HG03558 (cell line): ENCODE data around the gene MBD2.

Experiments used
- ATAC-seq: cut with Tn5 transposase; IDR thresholded peaks from one replicate; pipeline ENCODE4 v1.9.1; 2021; ENCODE audit warnings: moderate number of reproducible peaks; ENCODE audit not compliant: unreplicated experiment; ENCODE audit errors: extremely low read depth

The MBD2 gene

DNA sequence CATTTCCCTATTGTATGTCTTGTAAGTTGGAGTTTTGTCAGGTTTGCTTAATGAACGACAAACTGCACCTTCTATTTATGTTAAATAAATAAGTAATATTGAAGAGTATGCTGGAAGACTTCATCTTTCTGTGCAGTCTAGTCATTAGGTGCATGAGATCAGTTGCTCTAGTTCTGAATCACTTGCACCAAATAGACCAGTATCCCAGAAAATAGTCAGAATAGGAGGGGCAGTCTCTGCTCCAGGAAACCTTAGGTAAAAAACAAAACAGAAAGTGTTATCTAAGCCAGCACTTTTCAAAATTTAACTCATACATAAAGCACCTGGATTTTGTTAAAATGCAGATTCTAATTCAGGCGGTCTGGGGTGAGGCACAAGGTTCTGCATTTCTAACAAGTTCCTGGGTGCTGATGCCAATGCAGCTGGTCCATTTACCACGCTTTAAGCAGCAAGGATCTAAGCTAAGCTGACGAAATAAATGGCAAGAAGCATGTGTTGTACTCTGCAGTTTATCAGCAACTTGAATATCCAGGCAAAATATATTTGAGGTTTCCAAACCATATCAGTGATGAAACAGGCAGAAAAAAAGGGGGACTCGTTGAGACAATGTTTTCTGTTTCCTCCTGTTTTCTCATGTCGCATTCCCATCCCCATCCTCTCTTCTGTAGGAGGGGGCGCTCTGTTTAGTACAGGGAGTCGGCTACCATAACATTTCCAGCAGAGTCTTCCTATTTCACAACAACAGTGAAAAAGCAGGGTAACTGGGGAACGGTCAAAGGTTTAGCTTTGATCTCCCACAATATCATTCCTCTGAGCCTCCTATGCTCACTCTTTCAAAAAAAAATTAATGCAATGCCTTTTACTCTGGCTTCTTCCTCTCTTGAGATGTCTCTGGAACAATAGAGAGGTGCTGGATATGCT is 106.4 kb downstream of the MBD2 start:
- ATAC-seq = no peak

DNA sequence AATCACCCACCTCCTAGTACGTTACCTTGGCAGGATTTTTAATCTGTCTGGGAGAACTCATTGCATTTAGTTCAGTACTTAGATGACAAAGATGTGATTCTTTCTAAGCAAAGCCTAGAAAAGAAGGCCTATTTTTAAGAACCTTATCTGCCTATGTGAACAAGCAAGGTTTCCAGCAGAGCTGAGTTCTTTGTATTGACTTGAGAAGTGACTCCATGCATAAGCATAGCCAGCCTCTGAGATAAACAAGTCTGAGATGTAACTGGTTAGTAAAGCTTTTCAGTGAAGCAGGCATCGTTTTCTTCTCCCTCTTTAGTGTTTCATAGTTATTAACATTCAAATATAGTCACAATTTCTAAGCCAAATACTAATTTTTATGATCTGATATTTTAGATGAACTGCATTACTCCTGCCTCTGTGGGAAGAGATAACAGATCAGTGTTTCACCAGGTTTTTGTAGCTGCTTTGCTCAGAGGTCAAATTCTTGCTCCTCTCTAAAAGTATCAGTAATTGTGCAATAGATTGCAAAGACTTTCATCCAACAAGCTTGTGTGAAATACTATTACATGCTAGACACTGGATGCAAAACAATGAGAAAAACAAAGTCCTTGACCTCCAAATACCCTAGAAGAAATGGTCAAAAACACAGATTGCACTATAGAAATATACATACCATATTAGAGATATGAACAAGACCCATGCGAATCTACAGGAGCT is 107.8 kb downstream of the MBD2 start:
- ATAC-seq = no peak

DNA sequence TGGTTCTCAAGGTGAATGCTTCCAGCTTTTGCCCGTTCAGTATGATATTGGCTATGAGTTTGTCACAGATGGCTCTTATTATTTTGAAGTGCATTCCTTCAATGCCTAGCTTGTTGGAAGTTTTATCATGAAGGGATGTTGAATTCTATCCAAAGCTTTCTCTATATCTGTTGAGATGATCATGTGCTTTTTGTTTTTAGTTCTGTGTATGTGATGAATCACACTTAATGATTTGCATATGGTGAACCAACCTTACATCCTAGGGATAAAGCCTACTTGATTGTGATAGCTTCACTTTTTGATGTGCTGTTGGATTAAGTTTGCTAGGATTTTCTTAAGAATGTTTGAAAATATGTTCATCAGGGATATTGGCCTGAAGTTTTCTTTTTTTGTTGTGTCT is 112.1 kb downstream of the MBD2 start:
- ATAC-seq = no peak

DNA sequence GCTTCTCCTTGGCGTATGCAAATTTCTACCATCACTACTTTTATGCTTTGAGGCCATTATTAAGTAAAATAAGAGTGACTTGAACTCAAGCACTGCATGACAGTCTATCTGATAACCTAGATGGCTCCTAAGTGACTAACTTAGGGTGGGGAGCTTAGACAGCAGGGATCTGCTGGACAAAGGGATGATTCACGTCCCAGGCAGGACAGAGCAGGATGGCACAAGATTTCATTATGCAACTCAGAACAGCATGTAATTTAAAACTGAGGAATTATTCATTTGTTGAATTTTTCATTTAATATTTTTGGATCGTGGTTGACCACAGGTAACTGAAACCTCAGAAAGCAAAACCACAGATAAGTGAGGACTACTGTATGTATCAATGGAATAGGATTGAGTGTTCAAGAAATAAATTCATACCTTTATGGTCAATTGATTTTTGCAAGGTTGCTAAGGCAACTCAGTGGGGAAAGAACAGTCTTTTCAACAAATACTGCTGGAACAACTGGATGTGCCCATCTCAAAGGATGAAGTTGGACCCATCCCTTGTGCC is 115.3 kb downstream of the MBD2 start:
- no peak for ATAC-seq

DNA sequence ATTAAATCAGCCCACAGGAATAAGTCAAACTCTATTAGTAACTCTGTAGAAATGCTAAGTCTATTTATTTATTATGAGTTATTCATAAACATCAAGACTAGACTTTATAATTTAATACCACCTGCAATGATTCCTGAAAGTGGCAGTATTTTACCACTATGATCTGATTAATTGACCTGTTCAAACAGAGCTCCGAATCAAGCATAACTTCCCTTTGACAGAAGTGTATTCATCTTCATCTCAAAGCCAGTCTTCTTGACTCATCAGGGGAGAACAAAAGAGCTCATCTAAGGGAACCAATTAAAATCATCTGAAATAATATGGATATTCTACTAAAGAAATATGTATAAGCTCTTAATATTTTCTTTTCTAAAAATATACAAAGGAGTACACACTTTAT is 122.3 kb downstream of the MBD2 start:
- ATAC-seq = no peak
